ENCODE data around the gene LRRC8D. TPM values are rescaled to one million over a fixed set of nuclear protein-coding genes. Genes with fewer than 3 reads are reported as not detected.

The LRRC8D gene
- total RNA-seq, 1 experiment from 2014 or later = 22.3 TPM

DNA sequence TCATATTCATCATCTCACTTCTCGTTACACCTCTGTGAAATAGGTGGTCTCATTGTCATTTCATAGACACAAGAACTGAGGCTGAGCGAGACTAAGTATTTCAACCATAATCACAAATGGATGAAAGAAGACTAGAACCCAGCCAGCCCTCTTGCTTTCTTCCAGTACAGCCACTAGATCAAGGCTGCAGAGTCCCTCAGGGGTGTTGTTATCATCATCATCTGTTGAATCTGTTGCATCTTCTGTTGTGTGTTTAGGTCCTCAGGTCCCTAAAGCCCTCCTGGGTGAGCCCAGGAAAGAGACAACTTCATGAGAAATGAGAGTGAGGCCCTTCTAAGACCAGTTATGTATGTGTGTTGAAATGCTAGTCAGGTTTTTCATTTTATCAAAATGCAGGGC lies 87.4 kb downstream of the LRRC8D start:
- TF ChIP-seq, protein P1, sequence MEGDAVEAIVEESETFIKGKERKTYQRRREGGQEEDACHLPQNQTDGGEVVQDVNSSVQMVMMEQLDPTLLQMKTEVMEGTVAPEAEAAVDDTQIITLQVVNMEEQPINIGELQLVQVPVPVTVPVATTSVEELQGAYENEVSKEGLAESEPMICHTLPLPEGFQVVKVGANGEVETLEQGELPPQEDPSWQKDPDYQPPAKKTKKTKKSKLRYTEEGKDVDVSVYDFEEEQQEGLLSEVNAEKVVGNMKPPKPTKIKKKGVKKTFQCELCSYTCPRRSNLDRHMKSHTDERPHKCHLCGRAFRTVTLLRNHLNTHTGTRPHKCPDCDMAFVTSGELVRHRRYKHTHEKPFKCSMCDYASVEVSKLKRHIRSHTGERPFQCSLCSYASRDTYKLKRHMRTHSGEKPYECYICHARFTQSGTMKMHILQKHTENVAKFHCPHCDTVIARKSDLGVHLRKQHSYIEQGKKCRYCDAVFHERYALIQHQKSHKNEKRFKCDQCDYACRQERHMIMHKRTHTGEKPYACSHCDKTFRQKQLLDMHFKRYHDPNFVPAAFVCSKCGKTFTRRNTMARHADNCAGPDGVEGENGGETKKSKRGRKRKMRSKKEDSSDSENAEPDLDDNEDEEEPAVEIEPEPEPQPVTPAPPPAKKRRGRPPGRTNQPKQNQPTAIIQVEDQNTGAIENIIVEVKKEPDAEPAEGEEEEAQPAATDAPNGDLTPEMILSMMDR (IDR thresholded peaks at IDR 0.05; ENCODE audit: unreplicated experiment) = no peak
- DNase-seq = no peak
- no peaks in the 10 kb centered on the region for H3K9me3 Mint-ChIP-seq (ENCODE audit: low read depth, unreplicated experiment)
- no peaks in the 10 kb centered on the region for H3K27me3 Mint-ChIP-seq (ENCODE audit: unreplicated experiment)
- CTCF ChIA-PET = interaction anchor here (0.6 kb wide), 1 partner anchor 1204 kb away, joined by 7 read pairs; no protein-coding TSS in a partner anchor
- H3K4me3 Mint-ChIP-seq (ENCODE audit: low read depth, unreplicated experiment) = no peak overlapping the region
- intact Hi-C loops (cut with micrococcal nuclease; ENCODE audit: unreplicated experiment) = no loop called here
- BruUV-seq (replicated peaks) = no TSS peak
- H3K27ac Mint-ChIP-seq (ENCODE audit: unreplicated experiment) = no peak overlapping the region
- H3K36me3 Mint-ChIP-seq (ENCODE audit: insufficient read depth, unreplicated experiment) = peaks cover 4% of the 10 kb centered on the region
- H3K4me1 Mint-ChIP-seq (ENCODE audit: low read depth, unreplicated experiment) = peaks cover 40% of the 10 kb centered on the region

DNA sequence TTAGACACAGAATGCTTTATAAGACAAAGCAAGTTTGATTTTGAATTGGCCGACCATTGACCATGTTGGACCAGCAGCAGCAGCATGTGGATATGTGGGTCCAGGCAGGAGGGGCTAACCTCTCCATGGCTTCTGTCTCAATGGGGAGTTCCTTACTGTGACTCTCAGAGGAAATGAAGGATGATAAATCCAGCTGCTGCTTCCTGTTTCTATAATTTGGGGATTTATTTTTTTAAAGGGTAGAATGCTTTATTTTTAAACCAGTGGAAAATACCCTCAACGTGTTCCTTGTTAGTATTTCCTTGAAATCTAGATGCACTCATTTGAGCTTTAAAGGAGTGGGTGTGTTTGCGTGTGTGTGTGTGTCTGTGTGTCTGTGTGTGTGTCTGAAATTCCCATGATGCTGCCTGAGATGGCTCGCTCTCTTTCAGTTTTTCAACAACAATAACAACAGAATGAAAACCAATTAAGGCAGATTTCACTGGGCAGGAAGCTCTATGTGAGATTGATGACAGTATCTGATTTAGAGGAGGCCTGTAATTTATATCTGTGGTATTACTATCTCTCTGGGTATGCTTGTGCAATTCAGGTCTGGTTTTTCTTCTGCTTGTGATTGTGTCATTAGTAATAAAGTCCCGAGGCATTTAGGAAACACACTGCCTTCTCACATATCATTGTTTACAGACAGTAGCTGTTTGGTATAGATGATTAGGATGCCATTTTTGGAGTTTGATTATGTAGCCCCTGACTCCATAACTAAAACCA lies 88.0 kb downstream of the LRRC8D start:
- Mint-ChIP-seq H3K36me3 (ENCODE audit: insufficient read depth, unreplicated experiment) (peaks cover 4% of the 10 kb centered on the region), H3K4me3 (ENCODE audit: low read depth, unreplicated experiment) (no peak overlapping the region), H3K4me1 (ENCODE audit: low read depth, unreplicated experiment) (peaks cover 40% of the 10 kb centered on the region), H3K27me3 (ENCODE audit: unreplicated experiment) (no peaks in the 10 kb centered on the region), H3K27ac (ENCODE audit: unreplicated experiment) (no peak overlapping the region), H3K9me3 (ENCODE audit: low read depth, unreplicated experiment) (no peaks in the 10 kb centered on the region)
- DNase-seq = no peak
- BruUV-seq (replicated peaks) = no TSS peak
- intact Hi-C loops (cut with micrococcal nuclease; ENCODE audit: unreplicated experiment) = no loop called here
- TF ChIP-seq, protein P1 (IDR thresholded peaks at IDR 0.05; ENCODE audit: unreplicated experiment) = no peak
- CTCF ChIA-PET = no interaction called here

DNA sequence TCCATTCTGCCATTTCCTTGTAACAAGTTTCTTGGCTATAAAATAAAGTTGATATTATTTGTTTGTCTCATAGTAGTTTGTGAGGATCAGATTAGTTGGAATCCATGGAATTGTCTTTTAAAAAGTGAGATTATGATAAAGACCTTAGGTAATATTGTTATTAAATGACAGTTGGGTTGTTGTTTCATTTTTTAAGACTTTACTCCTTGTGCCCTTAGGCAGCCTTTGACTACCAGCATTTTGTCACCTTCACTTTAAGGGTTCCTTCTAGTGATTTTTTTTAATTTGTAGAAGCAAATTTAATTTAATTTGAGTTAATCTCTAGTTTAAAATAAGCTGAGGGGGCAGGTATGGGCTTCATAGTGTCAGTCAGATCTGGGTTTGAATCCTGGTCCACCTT lies 89.4 kb downstream of the LRRC8D start:
- intact Hi-C loops (cut with micrococcal nuclease; ENCODE audit: unreplicated experiment) = no loop called here

DNA sequence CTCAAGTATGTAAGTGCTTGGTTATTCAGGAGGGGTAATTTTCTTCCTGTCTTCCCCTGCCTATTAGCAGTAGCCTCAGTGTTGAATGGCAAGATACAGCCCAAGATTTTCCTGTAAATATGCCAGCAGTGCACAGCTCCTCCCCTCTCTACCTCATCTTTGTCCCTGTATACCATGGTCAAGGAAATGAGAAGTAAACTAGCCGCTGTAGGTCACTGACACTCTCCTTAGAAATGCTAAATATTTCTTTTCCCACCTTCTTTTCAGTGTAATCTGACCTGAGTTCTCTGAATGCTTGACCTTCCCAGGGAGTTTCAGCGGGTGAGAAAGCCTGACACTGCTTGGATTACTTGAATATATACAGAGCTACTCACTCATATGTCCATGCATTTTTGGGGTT lies 89.9 kb downstream of the LRRC8D start:
- H3K4me3 Mint-ChIP-seq (ENCODE audit: low read depth, unreplicated experiment) = no peak overlapping the region
- no peak for DNase-seq
- BruUV-seq (replicated peaks) = no TSS peak

More for the DNA sequence above, 89.4 kb downstream of the LRRC8D start:
- TF ChIP-seq, protein P1 (IDR thresholded peaks at IDR 0.05; ENCODE audit: unreplicated experiment) = no peak
- no peak overlapping the region for H3K4me3 Mint-ChIP-seq (ENCODE audit: low read depth, unreplicated experiment)
- H3K27ac Mint-ChIP-seq (ENCODE audit: unreplicated experiment) = peak overlapping the region; percentile 45
- CTCF ChIA-PET = no interaction called here
- no peak for DNase-seq
- no peaks in the 10 kb centered on the region for H3K27me3 Mint-ChIP-seq (ENCODE audit: unreplicated experiment)
- peaks cover 40% of the 10 kb centered on the region for H3K4me1 Mint-ChIP-seq (ENCODE audit: low read depth, unreplicated experiment)
- BruUV-seq (replicated peaks) = no TSS peak
- H3K36me3 Mint-ChIP-seq (ENCODE audit: insufficient read depth, unreplicated experiment) = peaks cover 4% of the 10 kb centered on the region
- no peaks in the 10 kb centered on the region for H3K9me3 Mint-ChIP-seq (ENCODE audit: low read depth, unreplicated experiment)

More for the DNA sequence above, 89.9 kb downstream of the LRRC8D start:
- intact Hi-C loops (cut with micrococcal nuclease; ENCODE audit: unreplicated experiment) = no loop called here
- no peaks in the 10 kb centered on the region for H3K9me3 Mint-ChIP-seq (ENCODE audit: low read depth, unreplicated experiment)
- H3K4me1 Mint-ChIP-seq (ENCODE audit: low read depth, unreplicated experiment) = peaks cover 40% of the 10 kb centered on the region
- no peaks in the 10 kb centered on the region for H3K27me3 Mint-ChIP-seq (ENCODE audit: unreplicated experiment)
- H3K27ac Mint-ChIP-seq (ENCODE audit: unreplicated experiment) = peak overlapping the region; percentile 45
- no peaks in the 10 kb centered on the region for H3K36me3 Mint-ChIP-seq (ENCODE audit: insufficient read depth, unreplicated experiment)
- TF ChIP-seq, protein P1 (IDR thresholded peaks at IDR 0.05; ENCODE audit: unreplicated experiment) = no peak
- CTCF ChIA-PET = interaction anchor here (0.6 to 0.7 kb wide), 2 partner anchors 53 to 86 kb away, joined by 3 to 6 read pairs; no protein-coding TSS in a partner anchor

Data from Calu3 (cell line).